Liver (tissue), 9 donors: Measurements from ENCODE around the gene SRD5A1. TPM values are rescaled to one million over a fixed set of nuclear protein-coding genes. Genes with fewer than 3 reads are reported as not detected.

Experiments used
- DNase-seq: peaks from one replicate; pipeline ENCODE4 v3.0.0-alpha.2; 2017; ENCODE audit warnings: low spot score
- H3K27ac ChIP-seq, 2 donors: one replicate each; pipeline ENCODE4 v1.7.0; 2013; ENCODE audit warnings: inconsistent platforms in 2 of 2, low read length in 2 of 2, control low read depth in 1 of 2, low read depth in 1 of 2, mild to moderate bottlenecking in 1 of 2
- H3K27me3 ChIP-seq, 4 donors: one replicate each; pipeline versions ENCODE4 v1.6.1 to v1.7.0; 2013; ENCODE audit warnings: low read length in 3 of 4, inconsistent platforms in 1 of 4, mild to moderate bottlenecking in 1 of 4, moderate library complexity in 1 of 4; ENCODE audit not compliant: control insufficient read depth in 4 of 4, insufficient read depth in 4 of 4
- H3K36me3 ChIP-seq, 4 donors: one replicate each; pipeline versions ENCODE4 v1.6.1 to v1.7.0; 2013; ENCODE audit warnings: low read length in 3 of 4, mild to moderate bottlenecking in 3 of 4, low read depth in 1 of 4, moderate library complexity in 1 of 4; ENCODE audit not compliant: control insufficient read depth in 4 of 4, insufficient read depth in 3 of 4
- H3K4me1 ChIP-seq, 4 donors: one replicate each; pipeline versions ENCODE4 v1.6.1 to v1.7.0; 2013; ENCODE audit warnings: low read length in 3 of 4, mild to moderate bottlenecking in 3 of 4, moderate library complexity in 1 of 4; ENCODE audit not compliant: control insufficient read depth in 4 of 4, insufficient read depth in 4 of 4
- H3K4me3 ChIP-seq, 3 donors: one replicate each; pipeline versions ENCODE4 v1.6.1 to v1.7.0; 2013; ENCODE audit warnings: low read length in 3 of 3, control low read depth in 1 of 3, low read depth in 1 of 3, mild to moderate bottlenecking in 1 of 3
- H3K9ac ChIP-seq, 2 donors: one replicate each; pipeline ENCODE4 v1.7.0; 2013; ENCODE audit warnings: low read length in 2 of 2, mild to moderate bottlenecking in 2 of 2, moderate library complexity in 2 of 2, control low read depth in 1 of 2, low read depth in 1 of 2
- H3K9me3 ChIP-seq, 4 donors: one replicate each; pipeline versions ENCODE4 v1.6.1 to v1.7.0; 2013; ENCODE audit warnings: low read length in 3 of 4; ENCODE audit not compliant: control insufficient read depth in 4 of 4
- ATF3 ChIP-seq: IDR thresholded peaks from 2 replicates; pipeline ENCODE4 v1.6.1; 2016; ENCODE audit warnings: antibody characterized with exemption
- CTCF ChIP-seq: fragments of 150-350 bp; IDR thresholded peaks from 2 replicates; pipeline ENCODE4 v1.5.1; 2017; ENCODE audit warnings: improper control_type of control experiment, low read depth, low read length; ENCODE audit not compliant: missing input control
- EGR1 ChIP-seq, 2 donors: IDR thresholded peaks; 2 replicates each; pipeline ENCODE4 v1.6.1; 2016 to 2018; ENCODE audit warnings: antibody characterized with exemption in 2 of 2, low read depth in 2 of 2
- FOXA1 ChIP-seq: IDR thresholded peaks from 2 replicates; pipeline ENCODE4 v1.6.1; 2016; ENCODE audit warnings: antibody characterized with exemption
- FOXA2 ChIP-seq: IDR thresholded peaks from 2 replicates; pipeline ENCODE4 v1.6.1; 2016; ENCODE audit warnings: antibody characterized with exemption
- GABPA ChIP-seq, 2 donors: IDR thresholded peaks in 1 of 2; conservative IDR thresholded peaks in 1 of 2; 2 replicates each; pipeline ENCODE4 v1.6.1; 2016; ENCODE audit warnings: antibody characterized with exemption in 2 of 2, mild to moderate bottlenecking in 1 of 2, moderate library complexity in 1 of 2
- HNF4A ChIP-seq, 2 donors: conservative IDR thresholded peaks; 2 replicates each; pipeline ENCODE4 v1.6.1; 2016; ENCODE audit warnings: antibody characterized with exemption in 2 of 2, mild to moderate bottlenecking in 2 of 2
- HNF4G ChIP-seq: IDR thresholded peaks from 2 replicates; pipeline ENCODE4 v1.6.1; 2016; ENCODE audit warnings: antibody characterized with exemption
- JUND ChIP-seq, 2 donors: IDR thresholded peaks; 2 replicates each; pipeline ENCODE4 v1.6.1; 2016; ENCODE audit warnings: antibody characterized with exemption in 2 of 2
- MAX ChIP-seq: IDR thresholded peaks from 2 replicates; pipeline ENCODE4 v1.6.1; 2016; ENCODE audit warnings: antibody characterized with exemption
- RAD21 ChIP-seq, 2 donors: IDR thresholded peaks; 2 replicates each; pipeline ENCODE4 v1.6.1; 2016; ENCODE audit warnings: antibody characterized with exemption in 2 of 2, mild to moderate bottlenecking in 2 of 2
- REST ChIP-seq: IDR thresholded peaks from 2 replicates; pipeline ENCODE4 v1.6.1; 2016; ENCODE audit warnings: antibody characterized with exemption, mild to moderate bottlenecking
- RXRA ChIP-seq, 2 donors: IDR thresholded peaks; 2 replicates each; pipeline ENCODE4 v1.6.1; 2017 to 2018; ENCODE audit warnings: antibody characterized with exemption in 2 of 2, mild to moderate bottlenecking in 1 of 2
- SP1 ChIP-seq: IDR thresholded peaks from 2 replicates; pipeline ENCODE4 v1.6.1; 2018; ENCODE audit warnings: antibody characterized with exemption, mild to moderate bottlenecking
- TAF1 ChIP-seq: conservative IDR thresholded peaks from 2 replicates; pipeline ENCODE4 v1.6.1; 2016; ENCODE audit warnings: antibody characterized with exemption, mild to moderate bottlenecking
- ZBTB33 ChIP-seq: IDR thresholded peaks from 2 replicates; pipeline ENCODE4 v1.6.1; 2016; ENCODE audit warnings: antibody characterized with exemption
- WGBS: extraction: QIAGEN DNeasy Blood & Tissue Kit; methylation state at CpG from one replicate; pipeline ENCODE4 v1.1.7; 2013; 5-methylcytosine and 5-hydroxymethylcytosine counted together
- polyA plus RNA-seq, 2 donors: library from polyadenylated mRNA; stranded (reverse) in 1 of 2; unstranded in 1 of 2; fragments of 200-250 nt in 1 of 2; fragments of >200 nt in 1 of 2; fragmentation: Nextera tagmentation in 1 of 2; extraction: Ambion mirVana in 1 of 2; gene quantifications; one replicate each; pipeline versions ENCODE4 v1.2.1 to v1.2.3, GENCODE V29; 2013 to 2015
- total RNA-seq, 2 donors: library from RNA; depleted of rRNA; stranded (reverse); fragments of >200 nt; gene quantifications; one replicate each; pipeline ENCODE4 v1.2.3, GENCODE V29; 2014
- donor health status: healthy.
- donor health status: healthy.
- donor health status: healthy.
- donor health status: healthy.
- donor health status: healthy.

Gene SRD5A1
- total and polyA plus RNA-seq, 4 donors, result 6.3 to 87.0 (median 47.7) TPM

GRCh38 chr5:6604946-6605345 lies 28.3 kb upstream of the SRD5A1 start:
- Histone ChIP-seq H3K9me3 (no peaks in the 10 kb centered on the region), H3K36me3 (peaks cover 11 to 75% (median 50%) of the 10 kb centered on the region in 4 donors), H3K27me3 (no peaks in the 10 kb centered on the region), H3K9ac (peak overlapping the region in 1 of 2 donors; percentile 16), H3K4me3 (no peak overlapping the region), H3K4me1 (peaks cover 2 to 16% (median 10%) of the 10 kb centered on the region in 4 donors), H3K27ac (peak overlapping the region; percentile 79 to 88)
- WGBS, result 92% methylated on average over 12 of the region's 12 CpGs
- TF ChIP-seq ATF3 (no peak), FOXA1 (no peak), EGR1 (IDR thresholded peaks at IDR 0.05; ENCODE audit: low read depth in 2 of 2) (no peak), RAD21 (IDR thresholded peaks at IDR 0.05) (no peak), CTCF (no peak), REST (no peak), SP1 (no peak), ZBTB33 (no peak), HNF4A (conservative IDR thresholded peaks at IDR 0.05) (no peak), JUND (IDR thresholded peaks at IDR 0.05) (no peak), MAX (no peak), TAF1 (no peak)
- no peak for DNase-seq

GRCh38 chr5:6606884-6607558 lies 26.2 kb upstream of the SRD5A1 start:
- DNase-seq, result no peak
- WGBS, result 86% methylated on average over 9 of the region's 9 CpGs
- no peak overlapping the region for H3K4me3 ChIP-seq
- no peak overlapping the region for H3K9ac ChIP-seq
- H3K27ac ChIP-seq, result no peak overlapping the region
- peaks cover 2 to 24% (median 10%) of the 10 kb centered on the region in 4 donors for H3K4me1 ChIP-seq
- no peaks in the 10 kb centered on the region for H3K9me3 ChIP-seq
- peaks cover 15 to 69% (median 47%) of the 10 kb centered on the region in 4 donors for H3K36me3 ChIP-seq
- H3K27me3 ChIP-seq, result no peaks in the 10 kb centered on the region
- TF ChIP-seq RXRA (IDR thresholded peaks at IDR 0.05) (no peak), HNF4G (no peak), ATF3 (no peak), REST (no peak), FOXA2 (no peak), FOXA1 (no peak), EGR1 (IDR thresholded peaks at IDR 0.05; ENCODE audit: low read depth in 2 of 2) (no peak), SP1 (no peak), GABPA (IDR thresholded peaks at IDR 0.05 in 1 of 2, conservative IDR thresholded peaks at IDR 0.05 in 1 of 2) (no peak), CTCF (no peak)
